ENCODE results near the gene FBXO34. TPM values are rescaled to one million over a fixed set of nuclear protein-coding genes. Genes with fewer than 3 reads are reported as not detected.

Gene FBXO34
- total RNA-seq, 2 experiments from 2014 or later: 18.5 to 18.9 TPM

GRCh38 chr14:55272387-55272786 lies 1.2 kb downstream of the FBXO34 start:
- H3K4me3 Mint-ChIP-seq: peak overlapping the region; percentile 87
- POLR2A ChIA-PET: interaction anchor here (0.6 to 0.7 kb wide), 2 partner anchors 32 to 167 kb away, joined by 3 read pairs; no protein-coding TSS in a partner anchor
- peaks cover 53% of the 10 kb centered on the region for H3K4me1 Mint-ChIP-seq
- peaks cover 6% of the 10 kb centered on the region for H3K36me3 Mint-ChIP-seq (ENCODE audit: low read depth)
- H3K27me3 Mint-ChIP-seq: no peaks in the 10 kb centered on the region
- ATAC-seq (no peak), DNase-seq (no peak)
- H3K9me3 Mint-ChIP-seq (ENCODE audit: low read depth): no peaks in the 10 kb centered on the region
- CTCF ChIA-PET: interaction anchor here (0.6 to 4.5 kb wide), 15 partner anchors 9 to 931 kb away, joined by 3 to 96 read pairs (median 3); no protein-coding TSS in a partner anchor
- H3K27ac Mint-ChIP-seq: peak overlapping the region; percentile 93
- intact Hi-C loops (cut with DNase I, micrococcal nuclease): loop anchor here (2.0 to 5.0 kb wide), 3 partner anchors 60 to 310 kb away; partner anchors contain the start of genes KTN1 (in 1 of the 2), SOCS4 (in 1 of the 2) and WDHD1 (in 1 of the 2)

GRCh38 chr14:55272922-55273321 lies 1.7 kb downstream of the FBXO34 start:
- H3K4me3 Mint-ChIP-seq: peak overlapping the region; percentile 87
- DNase-seq (no peak), ATAC-seq (no peak)
- POLR2A ChIA-PET: interaction anchor here (0.6 to 0.7 kb wide), 2 partner anchors 31 to 167 kb away, joined by 3 read pairs; no protein-coding TSS in a partner anchor
- H3K27ac Mint-ChIP-seq: peak overlapping the region; percentile 93
- peaks cover 6% of the 10 kb centered on the region for H3K36me3 Mint-ChIP-seq (ENCODE audit: low read depth)
- intact Hi-C loops (cut with DNase I, micrococcal nuclease): loop anchor here (2.0 to 5.0 kb wide), 3 partner anchors 60 to 309 kb away; partner anchors contain the start of genes KTN1 (in 1 of the 2), SOCS4 (in 1 of the 2) and WDHD1 (in 1 of the 2)
- CTCF ChIA-PET: interaction anchor here (0.6 to 4.5 kb wide), 13 partner anchors 9 to 931 kb away, joined by 3 to 96 read pairs (median 3); no protein-coding TSS in a partner anchor
- H3K9me3 Mint-ChIP-seq (ENCODE audit: low read depth): no peaks in the 10 kb centered on the region
- no peaks in the 10 kb centered on the region for H3K27me3 Mint-ChIP-seq
- peaks cover 58% of the 10 kb centered on the region for H3K4me1 Mint-ChIP-seq

- Mint-ChIP-seq H3K4me1 (peaks cover 63% of the 10 kb centered on the region), H3K36me3 (ENCODE audit: low read depth) (peaks cover 6% of the 10 kb centered on the region), H3K9me3 (ENCODE audit: low read depth) (no peaks in the 10 kb centered on the region), H3K27ac (no peak overlapping the region), H3K27me3 (no peaks in the 10 kb centered on the region), H3K4me3 (no peak overlapping the region)
- no peak for DNase-seq
- ChIA-PET CTCF (interaction anchor here (0.6 to 2.5 kb wide), 4 partner anchors 35 to 80 kb away, joined by 3 to 13 read pairs (median 3); no protein-coding TSS in a partner anchor), POLR2A (interaction anchor here (1.4 kb wide), 1 partner anchor 9 kb away, joined by 8 read pairs; no protein-coding TSS in a partner anchor)
- intact Hi-C loops (cut with DNase I, micrococcal nuclease): loop anchor here (5.0 kb wide), 2 partner anchors 247 to 308 kb away; partner anchors contain the start of genes KTN1 (in 1 of the 2), SOCS4 (in 1 of the 2) and WDHD1 (in 1 of the 2)
- no peak for ATAC-seq
Measured at GRCh38 chr14:55274146-55274545, 2.9 kb downstream of the FBXO34 start.

GRCh38 chr14:55274751-55275150 lies 3.5 kb downstream of the FBXO34 start:
- H3K27ac Mint-ChIP-seq: no peak overlapping the region
- POLR2A ChIA-PET: interaction anchor here (1.4 kb wide), 1 partner anchor 9 kb away, joined by 8 read pairs; no protein-coding TSS in a partner anchor
- intact Hi-C loops (cut with DNase I, micrococcal nuclease): loop anchor here (5.0 kb wide), 2 partner anchors 247 to 308 kb away; partner anchors contain the start of genes KTN1 (in 1 of the 2), SOCS4 (in 1 of the 2) and WDHD1 (in 1 of the 2)
- H3K4me3 Mint-ChIP-seq: no peak overlapping the region
- peaks cover 6% of the 10 kb centered on the region for H3K36me3 Mint-ChIP-seq (ENCODE audit: low read depth)
- no peak for DNase-seq
- CTCF ChIA-PET: interaction anchor here (0.6 to 2.5 kb wide), 5 partner anchors 34 to 142 kb away, joined by 3 to 13 read pairs (median 3); no protein-coding TSS in a partner anchor
- no peak for ATAC-seq
- H3K4me1 Mint-ChIP-seq: peaks cover 65% of the 10 kb centered on the region
- no peaks in the 10 kb centered on the region for H3K9me3 Mint-ChIP-seq (ENCODE audit: low read depth)
- H3K27me3 Mint-ChIP-seq: no peaks in the 10 kb centered on the region

- CTCF ChIA-PET: interaction anchor here (0.6 kb wide), 1 partner anchor 19 kb away, joined by 3 read pairs; no protein-coding TSS in a partner anchor
- POLR2A ChIA-PET: no interaction called here
- Mint-ChIP-seq H3K4me1 (peaks cover 60% of the 10 kb centered on the region), H3K9me3 (ENCODE audit: low read depth) (no peaks in the 10 kb centered on the region), H3K27ac (no peak overlapping the region), H3K36me3 (ENCODE audit: low read depth) (peaks cover 6% of the 10 kb centered on the region), H3K4me3 (no peak overlapping the region), H3K27me3 (no peaks in the 10 kb centered on the region)
- intact Hi-C loops (cut with DNase I, micrococcal nuclease): no loop called here
- DNase-seq (no peak), ATAC-seq (no peak)
Measured at GRCh38 chr14:55276736-55277135, 5.5 kb downstream of the FBXO34 start.

- H3K4me1 Mint-ChIP-seq: peaks cover 60% of the 10 kb centered on the region
- H3K36me3 Mint-ChIP-seq (ENCODE audit: low read depth): peaks cover 8% of the 10 kb centered on the region
- peak overlapping the region; percentile 38 for H3K27ac Mint-ChIP-seq
- no peaks in the 10 kb centered on the region for H3K27me3 Mint-ChIP-seq
- DNase-seq (peak; percentile 33), ATAC-seq (peak; percentile 82)
- CTCF ChIA-PET: interaction anchor here (0.6 to 1.6 kb wide), 5 partner anchors 43 to 240 kb away, joined by 3 to 9 read pairs (median 3); no protein-coding TSS in a partner anchor
- POLR2A ChIA-PET: interaction anchor here (0.7 to 0.8 kb wide), 2 partner anchors 10 to 93 kb away, joined by 3 to 5 read pairs; no protein-coding TSS in a partner anchor
- intact Hi-C loops (cut with DNase I, micrococcal nuclease): no loop called here
- H3K9me3 Mint-ChIP-seq (ENCODE audit: low read depth): no peaks in the 10 kb centered on the region
- no peak overlapping the region for H3K4me3 Mint-ChIP-seq
Measured at GRCh38 chr14:55277972-55278740, 6.9 kb downstream of the FBXO34 start.

- no peaks in the 10 kb centered on the region for H3K27me3 Mint-ChIP-seq
- POLR2A ChIA-PET: no interaction called here
- peaks cover 50% of the 10 kb centered on the region for H3K4me1 Mint-ChIP-seq
- peaks cover 3% of the 10 kb centered on the region for H3K36me3 Mint-ChIP-seq (ENCODE audit: low read depth)
- CTCF ChIA-PET: no interaction called here
- no peak overlapping the region for H3K27ac Mint-ChIP-seq
- intact Hi-C loops (cut with DNase I, micrococcal nuclease): no loop called here
- H3K9me3 Mint-ChIP-seq (ENCODE audit: low read depth): no peaks in the 10 kb centered on the region
- ATAC-seq (no peak), DNase-seq (no peak)
- no peak overlapping the region for H3K4me3 Mint-ChIP-seq
Measured at GRCh38 chr14:55279384-55279783, 8.2 kb downstream of the FBXO34 start.

GRCh38 chr14:55281316-55281839 lies 10.2 kb downstream of the FBXO34 start:
- intact Hi-C loops (cut with DNase I, micrococcal nuclease): no loop called here
- H3K27ac Mint-ChIP-seq: no peak overlapping the region
- no peaks in the 10 kb centered on the region for H3K9me3 Mint-ChIP-seq (ENCODE audit: low read depth)
- H3K4me3 Mint-ChIP-seq: no peak overlapping the region
- no peak for ATAC-seq
- ChIA-PET CTCF (interaction anchor here (0.8 to 1.3 kb wide), 2 partner anchors 9 to 73 kb away, joined by 3 to 4 read pairs; no protein-coding TSS in a partner anchor), POLR2A (no interaction called here)
- H3K4me1 Mint-ChIP-seq: peaks cover 49% of the 10 kb centered on the region
- no peaks in the 10 kb centered on the region for H3K27me3 Mint-ChIP-seq
- DNase-seq: no peak
- H3K36me3 Mint-ChIP-seq (ENCODE audit: low read depth): peaks cover 7% of the 10 kb centered on the region

- no peak for ATAC-seq
- H3K9me3 Mint-ChIP-seq (ENCODE audit: low read depth): no peaks in the 10 kb centered on the region
- no peak overlapping the region for H3K4me3 Mint-ChIP-seq
- POLR2A ChIA-PET: no interaction called here
- DNase-seq: no peak
- CTCF ChIA-PET: interaction anchor here (0.9 kb wide), 1 partner anchor 373 kb away, joined by 3 read pairs; no protein-coding TSS in a partner anchor
- no peaks in the 10 kb centered on the region for H3K27me3 Mint-ChIP-seq
- peaks cover 47% of the 10 kb centered on the region for H3K4me1 Mint-ChIP-seq
- H3K27ac Mint-ChIP-seq: no peak overlapping the region
- intact Hi-C loops (cut with DNase I, micrococcal nuclease): loop anchor here in 1 of 2 experiments (5.0 kb wide), 1 partner anchor 47 kb away; no protein-coding TSS in a partner anchor
- H3K36me3 Mint-ChIP-seq (ENCODE audit: low read depth): peaks cover 9% of the 10 kb centered on the region
Measured at GRCh38 chr14:55285048-55285652, 13.9 kb downstream of the FBXO34 start.

GRCh38 chr14:55288439-55288838 lies 17.2 kb downstream of the FBXO34 start:
- peak; percentile 53 for ATAC-seq
- Mint-ChIP-seq H3K9me3 (ENCODE audit: low read depth) (no peaks in the 10 kb centered on the region), H3K4me1 (peaks cover 38% of the 10 kb centered on the region), H3K27ac (peak overlapping the region; percentile 34), H3K36me3 (ENCODE audit: low read depth) (peaks cover 5% of the 10 kb centered on the region), H3K27me3 (no peaks in the 10 kb centered on the region), H3K4me3 (no peak overlapping the region)
- ChIA-PET POLR2A (interaction anchor here (1.3 kb wide), 1 partner anchor 10 kb away, joined by 3 read pairs; no protein-coding TSS in a partner anchor), CTCF (interaction anchor here (0.6 to 1.7 kb wide), 3 partner anchors 15 to 42 kb away, joined by 3 to 4 read pairs (median 4); partner anchors contain the start of gene FBXO34)
- no peak for DNase-seq
- intact Hi-C loops (cut with DNase I, micrococcal nuclease): loop anchor here in 1 of 2 experiments (5.0 kb wide), 1 partner anchor 44 kb away; no protein-coding TSS in a partner anchor

All from activated CD4-positive, alpha-beta T cell treated with anti-CD3 and anti-CD28 coated beads for 36 hours (primary cell).